GOT3 (cell line): ENCODE measurements around the gene COL16A1.

Source experiments
- DNase-seq: peaks from one replicate; lab custom pipeline; 2025; ENCODE audit warnings: mixed read lengths; lab: John Stamatoyannopoulos, UW

The COL16A1 gene

GRCh38 chr1:31687601-31688000 is 16.2 kb downstream of the COL16A1 start:
- DNase-seq = no peak

GRCh38 chr1:31685795-31686194 is 18.0 kb downstream of the COL16A1 start:
- DNase-seq = no peak

GRCh38 chr1:31683997-31684396 is 19.8 kb downstream of the COL16A1 start:
- DNase-seq = no peak

GRCh38 chr1:31681415-31681814 is 22.4 kb downstream of the COL16A1 start:
- no peak for DNase-seq

- DNase-seq = no peak
Observed at GRCh38 chr1:31679676-31680230, 24.1 kb downstream of the COL16A1 start.

GRCh38 chr1:31679091-31679490 is 24.7 kb downstream of the COL16A1 start:
- DNase-seq = no peak

GRCh38 chr1:31678681-31679080 is 25.1 kb downstream of the COL16A1 start:
- DNase-seq = no peak

GRCh38 chr1:31677949-31678348 is 25.9 kb downstream of the COL16A1 start:
- DNase-seq = no peak

- DNase-seq = no peak
Observed at GRCh38 chr1:31677401-31677800, 26.4 kb downstream of the COL16A1 start.

- DNase-seq = no peak
Observed at GRCh38 chr1:31675756-31676155, 28.1 kb downstream of the COL16A1 start.

GRCh38 chr1:31675161-31675560 is 28.7 kb downstream of the COL16A1 start:
- DNase-seq = no peak

- no peak for DNase-seq
Observed at GRCh38 chr1:31674626-31675025, 29.2 kb downstream of the COL16A1 start.

- DNase-seq = no peak
Observed at GRCh38 chr1:31673433-31673832, 30.4 kb downstream of the COL16A1 start.

- no peak for DNase-seq
Observed at GRCh38 chr1:31672986-31673385, 30.8 kb downstream of the COL16A1 start.

- no peak for DNase-seq
Observed at GRCh38 chr1:31671561-31672201, 32.1 kb downstream of the COL16A1 start.

GRCh38 chr1:31671147-31671546 is 32.7 kb downstream of the COL16A1 start:
- no peak for DNase-seq

- DNase-seq = no peak
Observed at GRCh38 chr1:31670593-31670964, 33.2 kb downstream of the COL16A1 start.

- DNase-seq = no peak
Observed at GRCh38 chr1:31669786-31670592, 33.8 kb downstream of the COL16A1 start.

- DNase-seq = no peak
Observed at GRCh38 chr1:31669433-31669785, 34.4 kb downstream of the COL16A1 start.

- DNase-seq = no peak
Observed at GRCh38 chr1:31668303-31668883, 35.4 kb downstream of the COL16A1 start.

- no peak for DNase-seq
Observed at GRCh38 chr1:31667065-31667785, 36.6 kb downstream of the COL16A1 start.

- DNase-seq = no peak
Observed at GRCh38 chr1:31666263-31666963, 37.4 kb downstream of the COL16A1 start.
